Measurements from ENCODE around the gene EEFSEC. TPM values are rescaled to one million over a fixed set of nuclear protein-coding genes. Genes with fewer than 3 reads are reported as not detected.

Gene EEFSEC
- total RNA-seq, 1 experiment from 2014 or later = 15.4 TPM

GRCh38 chr3:128192131-128192530 is 38.9 kb downstream of the EEFSEC start:
- TF ChIP-seq REST (IDR thresholded peaks at IDR 0.05; ENCODE audit: insufficient read depth in 1 of 2, low read depth in 2 of 2, low read length in 1 of 2) (no peak), SIN3A (IDR thresholded peaks at IDR 0.05; ENCODE audit: borderline replicate concordance, insufficient read depth, low read depth, low read length) (no peak), POLR2AphosphoS5 (IDR thresholded peaks at IDR 0.05; ENCODE audit: low read depth, low read length) (no peak), CTCF (IDR thresholded peaks at IDR 0.05) (no peak), TCF7L2 (IDR thresholded peaks at IDR 0.05; ENCODE audit: low read depth, low read length) (no peak)
- DNase-seq (ENCODE audit: low read depth, low spot score) (no peak), ATAC-seq (no peak)
- Histone ChIP-seq H3K9me3 (ENCODE audit: control insufficient read depth, insufficient read depth, low read depth, low read length) (no peaks in the 10 kb centered on the region), H3K4me1 (ENCODE audit: control insufficient read depth, insufficient read depth, low read length) (no peaks in the 10 kb centered on the region), H3K27me3 (ENCODE audit: control insufficient read depth, insufficient read depth, low read length) (no peaks in the 10 kb centered on the region), H3K27ac (ENCODE audit: low read length) (no peak overlapping the region), H3K36me3 (ENCODE audit: control insufficient read depth, insufficient read depth, low read length) (no peaks in the 10 kb centered on the region), H3K4me3 (ENCODE audit: low read depth in 2 of 2, low read length in 2 of 2) (no peak overlapping the region)
- in situ Hi-C loops (cut with HindIII; ENCODE audit: low pct_unique_long_range_greater_than_20kb, low sequenced_read_pairs) (no loop called here), intact Hi-C loops (cut with micrococcal nuclease; ENCODE audit: unreplicated experiment) (no loop called here)
- no TSS peak for BruUV-seq (replicated peaks)
- POLR2A ChIA-PET = no interaction called here
- CTCF ChIA-PET = no interaction called here

- in situ Hi-C loops (cut with HindIII; ENCODE audit: low pct_unique_long_range_greater_than_20kb, low sequenced_read_pairs) = no loop called here
- ATAC-seq (no peak), DNase-seq (ENCODE audit: low read depth, low spot score) (no peak)
- Histone ChIP-seq H3K27ac (ENCODE audit: low read length) (no peak overlapping the region), H3K9me3 (ENCODE audit: control insufficient read depth, insufficient read depth, low read depth, low read length) (no peaks in the 10 kb centered on the region), H3K36me3 (ENCODE audit: control insufficient read depth, insufficient read depth, low read length) (no peaks in the 10 kb centered on the region), H3K4me1 (ENCODE audit: control insufficient read depth, insufficient read depth, low read length) (no peaks in the 10 kb centered on the region), H3K4me3 (ENCODE audit: low read depth in 2 of 2, low read length in 2 of 2) (no peak overlapping the region), H3K27me3 (ENCODE audit: control insufficient read depth, insufficient read depth, low read length) (no peaks in the 10 kb centered on the region)
- POLR2A ChIA-PET = no interaction called here
- TF ChIP-seq SIN3A (IDR thresholded peaks at IDR 0.05; ENCODE audit: borderline replicate concordance, insufficient read depth, low read depth, low read length) (no peak), POLR2AphosphoS5 (IDR thresholded peaks at IDR 0.05; ENCODE audit: low read depth, low read length) (no peak), REST (IDR thresholded peaks at IDR 0.05; ENCODE audit: insufficient read depth in 1 of 2, low read depth in 2 of 2, low read length in 1 of 2) (no peak), TCF7L2 (IDR thresholded peaks at IDR 0.05; ENCODE audit: low read depth, low read length) (no peak), CTCF (IDR thresholded peaks at IDR 0.05) (no peak)
- no TSS peak for BruUV-seq (replicated peaks)
- intact Hi-C loops (cut with micrococcal nuclease; ENCODE audit: unreplicated experiment) = no loop called here
- CTCF ChIA-PET = no interaction called here
These were observed 39.9 kb downstream of the EEFSEC start for GRCh38 chr3:128193168-128193567.

All from Panc1 (cell line).